HCT116 (cell line): ENCODE results near the gene KRT5. TPM values are rescaled to one million over a fixed set of nuclear protein-coding genes. Genes with fewer than 3 reads are reported as not detected.

ENCODE experiments used
- ATAC-seq: fragments of 200-7000 bp; cut with Tn5 transposase; 2 replicates; pipeline ENCODE4 v1.9.1; 2020; ENCODE audit warnings: mild to moderate bottlenecking, moderate library complexity
- BruUV-seq: library from RNA; stranded (reverse); fragments of 400-500 nt; replicated peaks from 2 replicates; lab custom pipeline; 2021; lab: Mats Ljungman, UMichigan
- CTCF ChIA-PET: fragments of 300-600 bp; sonication (Branson Sonifier 250); formaldehyde crosslinking; loops from one replicate; lab custom pipeline; 2021; ENCODE audit warnings: antibody characterized with exemption; lab: Charles Lee
- POLR2A ChIA-PET: fragments of 300-600, 350-600 bp; sonication (Branson Sonifier 250); formaldehyde crosslinking; loops from one replicate; lab custom pipeline; 2021; ENCODE audit warnings: antibody characterized with exemption; lab: Charles Lee
- RAD21 ChIA-PET, 2 experiments: fragments of 300-600 bp; sonication (Branson Sonifier 250); formaldehyde crosslinking; loops; one replicate each; lab custom pipeline; 2023; ENCODE audit warnings: low total read pairs in 2 of 2; ENCODE audit not compliant: uncharacterized antibody in 2 of 2, unreplicated experiment in 2 of 2, low non-redundant PET in 1 of 2; lab: Charles Lee
- DNase-seq: peaks from one replicate; pipeline ENCODE4 v3.0.0-alpha.2; 2010; ENCODE audit warnings: low read depth, low spot score
- H2AFZ ChIP-seq: fragments of 200-600 bp; shearing (Covaris generic), sonication (generic); 2 replicates; pipeline ENCODE4 v1.6.1; 2017; ENCODE audit warnings: low read depth, mixed run types, mixed read lengths, antibody characterized with exemption, low read length; ENCODE audit not compliant: poor library complexity, severe bottlenecking
- H3K27ac ChIP-seq: 2 replicates; pipeline ENCODE4 v1.5.1; 2012; ENCODE audit warnings: low read depth, low read length
- H3K27me3 ChIP-seq: fragments of 200-600 bp; sonication (generic); 2 replicates; pipeline ENCODE4 v1.6.1; 2016; ENCODE audit warnings: mixed run types, low read length, mixed read lengths; ENCODE audit not compliant: insufficient read depth
- H3K36me3 ChIP-seq, 2 experiments: fragments of 200-500 bp in 1 of 2; fragments of 200-600 bp in 1 of 2; sonication (Bioruptor generic) in 1 of 2; sonication (generic) in 1 of 2; 2 replicates each; pipeline versions ENCODE4 v1.5.1 to v1.6.1; 2014 to 2016; ENCODE audit warnings: low read length in 2 of 2, inconsistent platforms in 1 of 2, mixed read lengths in 1 of 2, mixed run types in 1 of 2; ENCODE audit not compliant: insufficient read depth in 2 of 2, control insufficient read depth in 1 of 2
- H3K4me1 ChIP-seq, 2 experiments: fragments of 200-600 bp in 1 of 2; sonication (generic) in 1 of 2; 2 replicates each; pipeline versions ENCODE4 v1.5.1 to v1.6.1; 2012 to 2017; ENCODE audit warnings: low read length in 2 of 2, inconsistent platforms in 1 of 2, mild to moderate bottlenecking in 1 of 2, mixed read lengths in 1 of 2, mixed run types in 1 of 2, moderate library complexity in 1 of 2; ENCODE audit not compliant: insufficient read depth in 2 of 2, control insufficient read depth in 1 of 2
- H3K4me2 ChIP-seq: fragments of 200-600 bp; sonication (generic); 2 replicates; pipeline ENCODE4 v1.6.1; 2017; ENCODE audit warnings: mixed run types, low read length, mixed read lengths
- H3K4me3 ChIP-seq, 2 experiments: fragments of 200-600 bp in 1 of 2; sonication (generic) in 1 of 2; replicated peaks in 1 of 2; 2 replicates each; pipeline ENCODE4 v1.5.1; 2011 to 2016; ENCODE audit warnings: low read length in 2 of 2, control low read depth in 1 of 2, low read depth in 1 of 2, mild to moderate bottlenecking in 1 of 2, mixed read lengths in 1 of 2, mixed run types in 1 of 2
- H3K79me2 ChIP-seq: fragments of 200-600 bp; sonication (generic); 2 replicates; pipeline ENCODE4 v1.6.1; 2017; ENCODE audit warnings: mild to moderate bottlenecking, mixed run types, low read length, moderate library complexity, mixed read lengths; ENCODE audit not compliant: insufficient read depth
- H3K9ac ChIP-seq: fragments of 200-600 bp; sonication (generic); 2 replicates; pipeline ENCODE4 v1.6.1; 2016; ENCODE audit warnings: low read length, mixed read lengths
- H3K9me2 ChIP-seq: fragments of 200-600 bp; sonication (generic), shearing (Covaris generic); 2 replicates; pipeline ENCODE4 v1.6.1; 2017; ENCODE audit warnings: mixed run types, mild to moderate bottlenecking, moderate library complexity; ENCODE audit not compliant: insufficient read depth
- H3K9me3 ChIP-seq, 2 experiments: fragments of 200-500 bp in 1 of 2; fragments of 200-600 bp in 1 of 2; sonication (Bioruptor generic) in 1 of 2; sonication (generic) in 1 of 2; 2 replicates each; pipeline ENCODE4 v1.6.1; 2014 to 2017; ENCODE audit warnings: low read length in 2 of 2, mixed read lengths in 2 of 2, inconsistent platforms in 1 of 2, low read depth in 1 of 2, mild to moderate bottlenecking in 1 of 2, mixed run types in 1 of 2, moderate library complexity in 1 of 2; ENCODE audit not compliant: control insufficient read depth in 1 of 2, insufficient read depth in 1 of 2
- H4K20me1 ChIP-seq: fragments of 200-600 bp; sonication (generic), shearing (Covaris generic); 2 replicates; pipeline ENCODE4 v1.6.1; 2017; ENCODE audit warnings: mixed run types, mild to moderate bottlenecking, moderate library complexity; ENCODE audit not compliant: insufficient read depth
- ATF3 ChIP-seq: IDR thresholded peaks from 2 replicates; pipeline ENCODE4 v1.6.1; 2012
- CEBPB ChIP-seq: IDR thresholded peaks from 2 replicates; pipeline ENCODE4 v1.6.1; 2012; ENCODE audit warnings: low read depth
- EGR1 ChIP-seq: IDR thresholded peaks from 2 replicates; pipeline ENCODE4 v1.6.1; 2012; ENCODE audit warnings: low read depth
- ELF1 ChIP-seq: IDR thresholded peaks from 2 replicates; pipeline ENCODE4 v1.6.1; 2012; ENCODE audit warnings: low read depth, borderline replicate concordance
- EZH2 ChIP-seq: fragments of 200-600 bp; sonication (generic); IDR thresholded peaks from 2 replicates; pipeline ENCODE4 v1.6.1; 2017; ENCODE audit warnings: antibody characterized with exemption, mixed run types
- EZH2phosphoT487 ChIP-seq: fragments of 200-600 bp; IDR thresholded peaks from 2 replicates; pipeline ENCODE4 v1.6.1; 2018; ENCODE audit warnings: antibody characterized with exemption, borderline replicate concordance
- POLR2A ChIP-seq: IDR thresholded peaks from 2 replicates; pipeline ENCODE4 v1.7.0; 2011; ENCODE audit warnings: borderline replicate concordance; ENCODE audit not compliant: insufficient read depth, insufficient read length; ENCODE audit errors: extremely low read depth
- SIN3A ChIP-seq: IDR thresholded peaks from 2 replicates; pipeline ENCODE4 v1.6.1; 2012; ENCODE audit warnings: low read depth
- SRF ChIP-seq: IDR thresholded peaks from 2 replicates; pipeline ENCODE4 v1.6.1; 2012; ENCODE audit warnings: low read depth
- TCF7L2 ChIP-seq: IDR thresholded peaks from 2 replicates; pipeline ENCODE4 v1.7.0; 2011; ENCODE audit warnings: borderline replicate concordance, inconsistent platforms; ENCODE audit not compliant: insufficient read depth, insufficient read length; ENCODE audit errors: extremely low read depth
- YY1 ChIP-seq: IDR thresholded peaks from 2 replicates; pipeline ENCODE4 v1.6.1; 2011; ENCODE audit warnings: low read length, low read depth, moderate library complexity, mild to moderate bottlenecking; ENCODE audit not compliant: insufficient replicate concordance; ENCODE audit errors: extremely low read depth
- ZFX ChIP-seq: fragments of 450-650 bp; IDR thresholded peaks from 2 replicates; pipeline ENCODE4 v1.6.1; 2017
- ZNF274 ChIP-seq: fragments of 200-500 bp; sonication (Bioruptor generic); IDR thresholded peaks from 2 replicates; pipeline ENCODE4 v1.6.1; 2014; ENCODE audit warnings: mild to moderate bottlenecking, low read depth, low read length, inconsistent platforms
- intact Hi-C: fragments of 100-400 bp; cut with micrococcal nuclease; formaldehyde crosslinking; loops from 2 replicates; pipeline ENCODE4 v1.10.0; 2022
- total RNA-seq: library from RNA; stranded (reverse); gene quantifications from one replicate; pipeline ENCODE4 v1.2.1, GENCODE V29; 2021; ENCODE audit not compliant: unreplicated experiment
- TF ChIP-seq, protein P1 (sequence below): IDR thresholded peaks from 2 replicates; pipeline ENCODE4 v1.6.1; 2012; ENCODE audit warnings: low read depth
- TF ChIP-seq, protein P2 (sequence below): IDR thresholded peaks from 2 replicates; pipeline ENCODE4 v1.6.1; 2011; ENCODE audit warnings: mild to moderate bottlenecking, low read length, moderate library complexity; ENCODE audit not compliant: insufficient replicate concordance; ENCODE audit errors: extremely low read depth
- TF ChIP-seq, protein P3 (sequence below): IDR thresholded peaks from 2 replicates; pipeline ENCODE4 v1.6.1; 2012

Gene KRT5
- total RNA-seq, 1 experiment from 2014 or later, result 0.44 TPM

GRCh38 chr12:52515927-52516831 is 4.0 kb downstream of the KRT5 start:
- intact Hi-C loops, result no loop called here
- Histone ChIP-seq H3K9ac (no peak overlapping the region), H3K4me2 (peak overlapping the region; percentile 7; the same call in 1 of the 2 replicates), H4K20me1 (no peaks in the 10 kb centered on the region), H3K9me3 (no peaks in the 10 kb centered on the region), H3K27me3 (no peaks in the 10 kb centered on the region), H3K4me1 (peaks cover 6 to 24% of the 10 kb centered on the region in 2 experiments), H3K79me2 (no peaks in the 10 kb centered on the region), H3K27ac (no peak overlapping the region), H3K36me3 (no peaks in the 10 kb centered on the region), H3K4me3 (no peak overlapping the region), H3K9me2 (no peaks in the 10 kb centered on the region), H2AFZ (no peak overlapping the region)
- no TSS peak for BruUV-seq
- ATAC-seq, result no peak
- ChIA-PET POLR2A (no interaction called here), RAD21 (interaction anchor here in 1 of 2 experiments (0.6 kb wide), 1 partner anchor 671 kb away, joined by 4 read pairs; no protein-coding TSS in a partner anchor), CTCF (interaction anchor here (0.6 to 1.2 kb wide), 4 partner anchors 9 to 469 kb away, joined by 3 to 4 read pairs (median 3); no protein-coding TSS in a partner anchor)
- no peak for TF ChIP-seq SIN3A
- TF ChIP-seq EGR1, result no peak
- TF ChIP-seq YY1, result no peak
- no peak for TF ChIP-seq TCF7L2
- TF ChIP-seq ELF1, result no peak
- no peak for TF ChIP-seq CEBPB
- TF ChIP-seq ZNF274, result no peak
- TF ChIP-seq ATF3, result no peak
- TF ChIP-seq SRF, result no peak
- no peak for TF ChIP-seq POLR2A
- TF ChIP-seq, protein P1, sequence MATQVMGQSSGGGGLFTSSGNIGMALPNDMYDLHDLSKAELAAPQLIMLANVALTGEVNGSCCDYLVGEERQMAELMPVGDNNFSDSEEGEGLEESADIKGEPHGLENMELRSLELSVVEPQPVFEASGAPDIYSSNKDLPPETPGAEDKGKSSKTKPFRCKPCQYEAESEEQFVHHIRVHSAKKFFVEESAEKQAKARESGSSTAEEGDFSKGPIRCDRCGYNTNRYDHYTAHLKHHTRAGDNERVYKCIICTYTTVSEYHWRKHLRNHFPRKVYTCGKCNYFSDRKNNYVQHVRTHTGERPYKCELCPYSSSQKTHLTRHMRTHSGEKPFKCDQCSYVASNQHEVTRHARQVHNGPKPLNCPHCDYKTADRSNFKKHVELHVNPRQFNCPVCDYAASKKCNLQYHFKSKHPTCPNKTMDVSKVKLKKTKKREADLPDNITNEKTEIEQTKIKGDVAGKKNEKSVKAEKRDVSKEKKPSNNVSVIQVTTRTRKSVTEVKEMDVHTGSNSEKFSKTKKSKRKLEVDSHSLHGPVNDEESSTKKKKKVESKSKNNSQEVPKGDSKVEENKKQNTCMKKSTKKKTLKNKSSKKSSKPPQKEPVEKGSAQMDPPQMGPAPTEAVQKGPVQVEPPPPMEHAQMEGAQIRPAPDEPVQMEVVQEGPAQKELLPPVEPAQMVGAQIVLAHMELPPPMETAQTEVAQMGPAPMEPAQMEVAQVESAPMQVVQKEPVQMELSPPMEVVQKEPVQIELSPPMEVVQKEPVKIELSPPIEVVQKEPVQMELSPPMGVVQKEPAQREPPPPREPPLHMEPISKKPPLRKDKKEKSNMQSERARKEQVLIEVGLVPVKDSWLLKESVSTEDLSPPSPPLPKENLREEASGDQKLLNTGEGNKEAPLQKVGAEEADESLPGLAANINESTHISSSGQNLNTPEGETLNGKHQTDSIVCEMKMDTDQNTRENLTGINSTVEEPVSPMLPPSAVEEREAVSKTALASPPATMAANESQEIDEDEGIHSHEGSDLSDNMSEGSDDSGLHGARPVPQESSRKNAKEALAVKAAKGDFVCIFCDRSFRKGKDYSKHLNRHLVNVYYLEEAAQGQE, result no peak
- TF ChIP-seq, protein P2, sequence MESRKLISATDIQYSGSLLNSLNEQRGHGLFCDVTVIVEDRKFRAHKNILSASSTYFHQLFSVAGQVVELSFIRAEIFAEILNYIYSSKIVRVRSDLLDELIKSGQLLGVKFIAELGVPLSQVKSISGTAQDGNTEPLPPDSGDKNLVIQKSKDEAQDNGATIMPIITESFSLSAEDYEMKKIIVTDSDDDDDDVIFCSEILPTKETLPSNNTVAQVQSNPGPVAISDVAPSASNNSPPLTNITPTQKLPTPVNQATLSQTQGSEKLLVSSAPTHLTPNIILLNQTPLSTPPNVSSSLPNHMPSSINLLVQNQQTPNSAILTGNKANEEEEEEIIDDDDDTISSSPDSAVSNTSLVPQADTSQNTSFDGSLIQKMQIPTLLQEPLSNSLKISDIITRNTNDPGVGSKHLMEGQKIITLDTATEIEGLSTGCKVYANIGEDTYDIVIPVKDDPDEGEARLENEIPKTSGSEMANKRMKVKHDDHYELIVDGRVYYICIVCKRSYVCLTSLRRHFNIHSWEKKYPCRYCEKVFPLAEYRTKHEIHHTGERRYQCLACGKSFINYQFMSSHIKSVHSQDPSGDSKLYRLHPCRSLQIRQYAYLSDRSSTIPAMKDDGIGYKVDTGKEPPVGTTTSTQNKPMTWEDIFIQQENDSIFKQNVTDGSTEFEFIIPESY, result no peak
- TF ChIP-seq EZH2, result no peak
- no peak for TF ChIP-seq ZFX
- TF ChIP-seq EZH2phosphoT487, result no peak
- TF ChIP-seq, protein P3, sequence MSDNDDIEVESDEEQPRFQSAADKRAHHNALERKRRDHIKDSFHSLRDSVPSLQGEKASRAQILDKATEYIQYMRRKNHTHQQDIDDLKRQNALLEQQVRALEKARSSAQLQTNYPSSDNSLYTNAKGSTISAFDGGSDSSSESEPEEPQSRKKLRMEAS, result no peak
- no peak for DNase-seq
